Fibroblast of lung (primary cell): Measurements from ENCODE around the gene BCL2. TPM values are rescaled to one million over a fixed set of nuclear protein-coding genes. Genes with fewer than 3 reads are reported as not detected.
A peak's percentile ranks its signal among the peaks of the same experiment; 100 is the strongest.

Experiments
- DNase-seq, 2 donors: peaks; one replicate each; pipeline versions ENCODE4 v3.0.0 to v3.0.0-alpha.2; 2010; ENCODE audit warnings: low read depth in 2 of 2
- H2AFZ ChIP-seq: 2 replicates; pipeline ENCODE4 v1.5.1; 2012; ENCODE audit warnings: low read length, control low read depth, inconsistent platforms
- H3K27ac ChIP-seq: 2 replicates; pipeline ENCODE4 v1.5.1; 2011; ENCODE audit warnings: low read length, control low read depth; ENCODE audit not compliant: insufficient read depth
- H3K27me3 ChIP-seq: 2 replicates; pipeline ENCODE4 v1.5.1; 2011; ENCODE audit warnings: mild to moderate bottlenecking, low read length; ENCODE audit not compliant: control insufficient read depth, insufficient read depth
- H3K36me3 ChIP-seq: 2 replicates; pipeline ENCODE4 v1.5.1; 2011; ENCODE audit warnings: low read length; ENCODE audit not compliant: control insufficient read depth, insufficient read depth
- H3K4me1 ChIP-seq: 2 replicates; pipeline ENCODE4 v1.5.1; 2011; ENCODE audit warnings: low read length; ENCODE audit not compliant: control insufficient read depth, insufficient read depth; ENCODE audit errors: extremely low read depth
- H3K4me2 ChIP-seq: 2 replicates; pipeline ENCODE4 v1.5.1; 2011; ENCODE audit warnings: low read length, control low read depth; ENCODE audit not compliant: insufficient read depth; ENCODE audit errors: extremely low read depth
- H3K4me3 ChIP-seq, 4 experiments: fragments of 200-600 bp in 1 of 4; sonication (generic) in 1 of 4; replicated peaks in 1 of 4; 2 replicates each; pipeline ENCODE4 v1.5.1; 2011 to 2016; ENCODE audit warnings: low read length in 4 of 4, low read depth in 3 of 4, mild to moderate bottlenecking in 3 of 4, control low read depth in 2 of 4, inconsistent platforms in 1 of 4, mixed read lengths in 1 of 4; ENCODE audit not compliant: insufficient read depth in 1 of 4; ENCODE audit errors: control extremely low read depth in 1 of 4
- H3K79me2 ChIP-seq: 2 replicates; pipeline ENCODE4 v1.5.1; 2012; ENCODE audit warnings: mild to moderate bottlenecking, low read length, inconsistent platforms; ENCODE audit not compliant: control insufficient read depth, insufficient read depth
- H3K9ac ChIP-seq: 2 replicates; pipeline ENCODE4 v1.5.1; 2011; ENCODE audit warnings: mild to moderate bottlenecking, low read length, control low read depth; ENCODE audit not compliant: insufficient read depth
- H3K9me3 ChIP-seq: 2 replicates; pipeline ENCODE4 v1.5.1; 2012; ENCODE audit warnings: low read depth, low read length; ENCODE audit not compliant: control insufficient read depth, insufficient read depth
- H4K20me1 ChIP-seq: 2 replicates; pipeline ENCODE4 v1.5.1; 2011; ENCODE audit warnings: low read length; ENCODE audit not compliant: control insufficient read depth, insufficient read depth; ENCODE audit errors: extremely low read depth
- EZH2 ChIP-seq: IDR thresholded peaks from 2 replicates; pipeline ENCODE4 v1.5.1; 2012; ENCODE audit warnings: low read length, control low read depth, mild to moderate bottlenecking; ENCODE audit errors: missing control alignments
- polyA plus RNA-seq, 2 donors: library from polyadenylated mRNA; depleted of rRNA in 1 of 2; stranded (reverse) in 1 of 2; unstranded in 1 of 2; fragments of >200 nt; gene quantifications; 2 replicates each; pipeline ENCODE4 v1.2.1, GENCODE V29; 2011 to 2012; ENCODE audit warnings: missing spikeins in 1 of 2
- total RNA-seq: library from RNA; depleted of rRNA; stranded (reverse); fragments of >200 nt; gene quantifications from 2 replicates; pipeline ENCODE4 v1.2.1, GENCODE V29; 2014
- TF ChIP-seq, protein P1 (sequence below), 2 donors: IDR thresholded peaks in 1 of 2; conservative IDR thresholded peaks in 1 of 2; 1 replicate in 1 of 2; 2 replicates in 1 of 2; pipeline ENCODE4 v1.5.1; 2011 to 2012; ENCODE audit warnings: low read length in 2 of 2, control low read depth in 1 of 2, inconsistent platforms in 1 of 2, low read depth in 1 of 2, mild to moderate bottlenecking in 1 of 2

The BCL2 gene
- total and polyA plus RNA-seq, 2 donors (not counting 1 experiment from before 2014, with no cell fraction given), result 1.5 to 3.6 TPM

DNA sequence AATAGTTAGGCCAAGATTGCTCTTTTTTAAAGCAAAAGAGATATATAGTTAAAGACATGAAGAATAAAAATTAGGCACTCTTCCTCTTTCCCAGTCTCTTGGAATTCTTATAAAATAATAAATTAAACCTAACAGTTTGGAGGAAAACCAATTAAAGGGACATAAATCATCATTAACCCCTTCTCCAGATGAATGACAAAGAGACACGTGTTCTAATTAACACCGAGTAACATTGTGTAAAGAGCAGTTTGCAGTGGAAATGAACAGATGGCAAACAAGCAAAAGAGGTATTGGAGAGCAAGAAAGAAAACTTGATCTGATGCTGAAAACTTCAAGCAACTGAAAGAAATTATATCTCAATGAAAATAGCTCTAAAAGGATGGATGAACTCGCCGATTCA is 48.4 kb downstream of the BCL2 start:
- DNase-seq, result no peak
- no peaks in the 10 kb centered on the region for H3K27me3 ChIP-seq
- no peak for TF ChIP-seq EZH2
- TF ChIP-seq, protein P1, sequence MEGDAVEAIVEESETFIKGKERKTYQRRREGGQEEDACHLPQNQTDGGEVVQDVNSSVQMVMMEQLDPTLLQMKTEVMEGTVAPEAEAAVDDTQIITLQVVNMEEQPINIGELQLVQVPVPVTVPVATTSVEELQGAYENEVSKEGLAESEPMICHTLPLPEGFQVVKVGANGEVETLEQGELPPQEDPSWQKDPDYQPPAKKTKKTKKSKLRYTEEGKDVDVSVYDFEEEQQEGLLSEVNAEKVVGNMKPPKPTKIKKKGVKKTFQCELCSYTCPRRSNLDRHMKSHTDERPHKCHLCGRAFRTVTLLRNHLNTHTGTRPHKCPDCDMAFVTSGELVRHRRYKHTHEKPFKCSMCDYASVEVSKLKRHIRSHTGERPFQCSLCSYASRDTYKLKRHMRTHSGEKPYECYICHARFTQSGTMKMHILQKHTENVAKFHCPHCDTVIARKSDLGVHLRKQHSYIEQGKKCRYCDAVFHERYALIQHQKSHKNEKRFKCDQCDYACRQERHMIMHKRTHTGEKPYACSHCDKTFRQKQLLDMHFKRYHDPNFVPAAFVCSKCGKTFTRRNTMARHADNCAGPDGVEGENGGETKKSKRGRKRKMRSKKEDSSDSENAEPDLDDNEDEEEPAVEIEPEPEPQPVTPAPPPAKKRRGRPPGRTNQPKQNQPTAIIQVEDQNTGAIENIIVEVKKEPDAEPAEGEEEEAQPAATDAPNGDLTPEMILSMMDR (conservative IDR thresholded peaks at IDR 0.05 in 1 of 2, IDR thresholded peaks at IDR 0.05 in 1 of 2; ENCODE audit: low read depth in 1 of 2, low read length in 2 of 2), result no peak
- no peak overlapping the region for H3K27ac ChIP-seq
- no peaks in the 10 kb centered on the region for H4K20me1 ChIP-seq
- no peak overlapping the region for H2AFZ ChIP-seq
- H3K79me2 ChIP-seq, result no peaks in the 10 kb centered on the region
- H3K4me3 ChIP-seq, result no peak overlapping the region
- H3K36me3 ChIP-seq, result no peaks in the 10 kb centered on the region
- H3K9ac ChIP-seq, result no peak overlapping the region
- H3K4me2 ChIP-seq, result no peak overlapping the region
- H3K9me3 ChIP-seq, result no peaks in the 10 kb centered on the region
- no peaks in the 10 kb centered on the region for H3K4me1 ChIP-seq

DNA sequence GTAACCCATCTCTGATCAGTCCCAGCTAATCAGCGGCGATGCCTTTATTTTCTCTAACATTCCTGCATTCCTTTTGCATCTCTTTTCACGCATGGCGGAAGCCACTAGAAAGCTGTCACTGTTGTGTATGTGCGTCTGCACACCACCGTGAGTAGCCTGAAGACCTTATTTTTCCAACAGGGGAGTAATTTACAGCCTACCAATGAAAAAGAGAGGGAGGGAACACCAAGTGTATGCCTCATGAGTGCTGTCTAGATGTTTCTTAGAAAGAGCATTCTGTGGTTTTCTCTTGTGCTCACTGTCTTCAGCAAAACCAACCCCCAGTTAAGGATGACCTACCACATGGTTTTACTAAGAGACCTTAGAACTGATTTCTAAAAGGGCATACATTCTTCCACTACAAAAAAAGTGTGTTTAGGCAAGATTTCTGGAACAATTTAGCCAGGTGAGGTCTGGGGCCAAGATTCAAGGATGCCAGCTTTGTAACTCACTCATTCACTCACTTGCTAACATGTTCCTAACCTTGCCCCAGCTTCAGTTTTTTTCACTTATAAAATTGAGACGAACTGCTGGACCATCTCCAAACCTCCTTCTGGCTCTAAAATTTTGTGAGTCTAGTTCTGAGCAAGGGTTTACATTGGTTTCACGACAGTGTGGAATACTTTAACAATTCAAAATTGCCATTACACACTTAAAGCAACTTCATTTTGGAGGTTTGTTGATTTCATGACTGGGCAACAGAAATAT is 51.4 kb downstream of the BCL2 start:
- TF ChIP-seq EZH2, result no peak
- TF ChIP-seq, protein P1 (conservative IDR thresholded peaks at IDR 0.05 in 1 of 2, IDR thresholded peaks at IDR 0.05 in 1 of 2; ENCODE audit: low read depth in 1 of 2, low read length in 2 of 2), result no peak
- DNase-seq, result peak in 1 of 2 donors; percentile 52
- H3K4me3 ChIP-seq, result no peak overlapping the region

DNA sequence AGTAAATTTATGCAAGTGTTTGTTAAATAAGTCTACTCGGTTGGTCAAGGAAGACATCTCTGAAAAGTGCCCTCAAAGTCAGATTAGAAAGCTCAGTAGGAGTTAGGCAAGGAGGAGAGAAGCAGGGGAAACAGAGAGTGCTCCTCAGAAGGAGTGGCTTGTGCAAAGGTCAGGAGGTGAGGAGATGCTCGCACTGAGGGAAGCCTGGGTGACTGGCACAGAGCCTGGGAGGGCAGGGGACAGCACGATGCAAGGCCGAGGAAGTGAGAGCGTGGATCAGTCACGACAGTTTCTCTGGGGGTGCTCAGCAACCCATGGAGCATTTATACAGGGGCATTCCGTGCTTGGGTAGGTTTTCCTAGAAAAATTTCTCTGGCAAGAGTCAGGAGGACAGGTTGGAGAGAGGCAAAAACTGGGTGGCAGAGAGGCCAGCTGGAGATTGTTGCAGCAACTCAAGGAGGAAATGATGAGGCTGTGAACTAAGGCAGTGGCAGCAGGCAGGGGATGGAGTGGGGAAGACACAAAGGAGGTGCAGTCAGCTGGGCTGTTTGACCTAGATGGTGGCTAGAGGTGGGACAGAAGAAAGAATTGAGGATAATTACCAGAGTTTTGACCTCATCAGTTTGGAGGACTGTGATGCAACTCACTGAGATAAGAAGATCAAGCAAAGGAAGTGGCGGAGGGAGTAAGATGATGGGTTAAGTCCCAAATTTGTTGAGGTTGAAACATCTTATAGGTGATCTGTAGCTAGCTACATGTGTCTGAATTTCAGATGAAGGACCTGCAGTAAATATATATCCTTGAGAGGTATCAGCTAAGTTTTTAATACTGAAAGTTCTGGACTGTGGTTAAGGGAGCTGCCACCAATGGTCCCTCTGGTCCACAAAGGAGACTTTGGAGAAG is 52.4 kb downstream of the BCL2 start:
- no peak overlapping the region for H3K4me2 ChIP-seq
- no peaks in the 10 kb centered on the region for H3K36me3 ChIP-seq
- H3K27ac ChIP-seq, result no peak overlapping the region
- H3K9ac ChIP-seq, result no peak overlapping the region
- TF ChIP-seq EZH2, result no peak
- TF ChIP-seq, protein P1 (conservative IDR thresholded peaks at IDR 0.05 in 1 of 2, IDR thresholded peaks at IDR 0.05 in 1 of 2; ENCODE audit: low read depth in 1 of 2, low read length in 2 of 2), result no peak
- H3K4me3 ChIP-seq, result no peak overlapping the region
- H4K20me1 ChIP-seq, result no peaks in the 10 kb centered on the region
- H3K27me3 ChIP-seq, result no peaks in the 10 kb centered on the region
- no peaks in the 10 kb centered on the region for H3K9me3 ChIP-seq
- H2AFZ ChIP-seq, result no peak overlapping the region
- no peaks in the 10 kb centered on the region for H3K4me1 ChIP-seq
- H3K79me2 ChIP-seq, result no peaks in the 10 kb centered on the region
- DNase-seq, result no peak

More for the DNA sequence above, 51.4 kb downstream of the BCL2 start:
- Histone ChIP-seq H3K27ac (no peak overlapping the region), H3K27me3 (no peaks in the 10 kb centered on the region), H3K4me1 (no peaks in the 10 kb centered on the region), H4K20me1 (no peaks in the 10 kb centered on the region), H3K9me3 (no peaks in the 10 kb centered on the region), H3K36me3 (no peaks in the 10 kb centered on the region), H3K9ac (no peak overlapping the region), H3K79me2 (no peaks in the 10 kb centered on the region), H2AFZ (no peak overlapping the region), H3K4me2 (no peak overlapping the region)
